ENCODE data around the gene TXN2. TPM values are rescaled to one million over a fixed set of nuclear protein-coding genes. Genes with fewer than 3 reads are reported as not detected.

TXN2 gene
- total RNA-seq, 2 donors from 2014 or later: 26.7 to 31.4 TPM

- TF ChIP-seq, protein P1, sequence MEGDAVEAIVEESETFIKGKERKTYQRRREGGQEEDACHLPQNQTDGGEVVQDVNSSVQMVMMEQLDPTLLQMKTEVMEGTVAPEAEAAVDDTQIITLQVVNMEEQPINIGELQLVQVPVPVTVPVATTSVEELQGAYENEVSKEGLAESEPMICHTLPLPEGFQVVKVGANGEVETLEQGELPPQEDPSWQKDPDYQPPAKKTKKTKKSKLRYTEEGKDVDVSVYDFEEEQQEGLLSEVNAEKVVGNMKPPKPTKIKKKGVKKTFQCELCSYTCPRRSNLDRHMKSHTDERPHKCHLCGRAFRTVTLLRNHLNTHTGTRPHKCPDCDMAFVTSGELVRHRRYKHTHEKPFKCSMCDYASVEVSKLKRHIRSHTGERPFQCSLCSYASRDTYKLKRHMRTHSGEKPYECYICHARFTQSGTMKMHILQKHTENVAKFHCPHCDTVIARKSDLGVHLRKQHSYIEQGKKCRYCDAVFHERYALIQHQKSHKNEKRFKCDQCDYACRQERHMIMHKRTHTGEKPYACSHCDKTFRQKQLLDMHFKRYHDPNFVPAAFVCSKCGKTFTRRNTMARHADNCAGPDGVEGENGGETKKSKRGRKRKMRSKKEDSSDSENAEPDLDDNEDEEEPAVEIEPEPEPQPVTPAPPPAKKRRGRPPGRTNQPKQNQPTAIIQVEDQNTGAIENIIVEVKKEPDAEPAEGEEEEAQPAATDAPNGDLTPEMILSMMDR (IDR thresholded peaks at IDR 0.05): peak; percentile 68
- Histone ChIP-seq H3K4me1 (ENCODE audit: control insufficient read depth in 1 of 2, low read depth in 2 of 2) (peaks cover 5% of the 10 kb centered on the region in 2 donors), H3K4me3 (no peak overlapping the region), H3K27ac (no peak overlapping the region), H3K27me3 (replicated peaks; ENCODE audit: insufficient read depth) (no peaks in the 10 kb centered on the region), H3K9me3 (no peaks in the 10 kb centered on the region), H3K36me3 (peaks cover 5% of the 10 kb centered on the region)
- no peak for DNase-seq (ENCODE audit: low spot score)
- no peak for ATAC-seq (ENCODE audit: insufficient number of reproducible peaks, low FRiP score, low read depth)
Measured at GRCh38 chr22:36486619-36487384, 5.4 kb upstream of the TXN2 start.

DNA sequence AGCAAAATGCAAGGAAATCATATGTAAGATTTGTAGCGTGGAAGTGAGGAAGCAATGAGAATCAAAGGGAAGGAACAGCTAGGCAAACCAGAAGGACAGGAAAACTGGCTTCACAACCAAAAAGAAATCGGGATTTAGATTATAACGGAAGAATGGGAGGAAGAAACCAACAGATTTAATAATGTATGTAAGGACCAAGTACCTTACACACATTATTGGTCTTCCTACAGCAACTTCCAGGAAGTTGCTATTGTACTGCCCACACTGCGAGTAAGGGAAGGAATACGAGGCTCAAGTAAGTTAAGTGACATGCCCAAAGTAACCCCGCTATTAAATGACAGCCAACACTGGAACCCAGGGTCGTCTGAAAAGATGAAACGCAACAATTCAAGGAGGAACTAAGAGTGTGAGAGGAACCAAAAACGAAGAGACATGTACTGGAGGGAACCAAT lies 473 bp downstream of the TXN2 start:
- ATAC-seq (ENCODE audit: insufficient number of reproducible peaks, low FRiP score, low read depth) (no peak), DNase-seq (ENCODE audit: low spot score) (no peak)
- no peaks in the 10 kb centered on the region for H3K27me3 ChIP-seq (replicated peaks; ENCODE audit: insufficient read depth)
- TF ChIP-seq, protein P1 (IDR thresholded peaks at IDR 0.05): no peak
- peak overlapping the region; percentile 96 to 98 for H3K27ac ChIP-seq
- H3K4me3 ChIP-seq: peak overlapping the region; percentile 91
- no peaks in the 10 kb centered on the region for H3K9me3 ChIP-seq
- peaks cover 17% of the 10 kb centered on the region for H3K36me3 ChIP-seq
- peaks cover 8 to 20% of the 10 kb centered on the region in 2 donors for H3K4me1 ChIP-seq (ENCODE audit: control insufficient read depth in 1 of 2, low read depth in 2 of 2)

GRCh38 chr22:36478966-36479365 lies 2.5 kb downstream of the TXN2 start:
- TF ChIP-seq, protein P1 (IDR thresholded peaks at IDR 0.05): no peak
- ATAC-seq (ENCODE audit: insufficient number of reproducible peaks, low FRiP score, low read depth): no peak
- no peaks in the 10 kb centered on the region for H3K9me3 ChIP-seq

DNA sequence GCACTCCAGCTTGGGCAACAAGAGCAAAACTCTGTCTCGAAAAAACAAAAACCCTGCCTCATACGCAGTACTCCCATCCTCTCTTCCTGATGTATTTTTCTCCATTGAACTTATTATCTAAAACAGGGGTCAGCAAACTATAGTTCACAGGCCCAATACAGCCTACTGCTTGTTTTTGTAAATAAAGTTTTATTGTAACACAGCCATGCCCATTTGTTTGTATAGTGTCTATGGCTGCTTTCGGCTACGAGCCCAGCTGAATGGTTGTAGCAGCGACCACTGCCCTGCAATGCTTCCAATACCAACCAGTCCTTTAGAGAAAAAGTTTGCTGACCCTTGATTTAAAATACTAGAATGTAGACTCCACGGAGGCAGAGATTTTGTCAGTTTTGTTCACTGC lies 6.1 kb downstream of the TXN2 start:
- ATAC-seq (ENCODE audit: insufficient number of reproducible peaks, low FRiP score, low read depth) (no peak), DNase-seq (ENCODE audit: low spot score) (no peak)
- peaks cover 32% of the 10 kb centered on the region for H3K36me3 ChIP-seq
- H3K4me3 ChIP-seq: no peak overlapping the region
- TF ChIP-seq, protein P1 (IDR thresholded peaks at IDR 0.05): no peak
- H3K27ac ChIP-seq: no peak overlapping the region
- H3K4me1 ChIP-seq (ENCODE audit: control insufficient read depth in 1 of 2, low read depth in 2 of 2): peaks cover 5 to 33% of the 10 kb centered on the region in 2 donors
- H3K27me3 ChIP-seq (replicated peaks; ENCODE audit: insufficient read depth): no peaks in the 10 kb centered on the region
- H3K9me3 ChIP-seq: no peaks in the 10 kb centered on the region

More at GRCh38 chr22:36478966-36479365, 2.5 kb downstream of the TXN2 start:
- Histone ChIP-seq H3K27me3 (replicated peaks; ENCODE audit: insufficient read depth) (no peaks in the 10 kb centered on the region), H3K4me3 (no peak overlapping the region), H3K4me1 (ENCODE audit: control insufficient read depth in 1 of 2, low read depth in 2 of 2) (peaks cover 8 to 20% of the 10 kb centered on the region in 2 donors), H3K27ac (no peak overlapping the region), H3K36me3 (peaks cover 25% of the 10 kb centered on the region)
- no peak for DNase-seq (ENCODE audit: low spot score)

DNA sequence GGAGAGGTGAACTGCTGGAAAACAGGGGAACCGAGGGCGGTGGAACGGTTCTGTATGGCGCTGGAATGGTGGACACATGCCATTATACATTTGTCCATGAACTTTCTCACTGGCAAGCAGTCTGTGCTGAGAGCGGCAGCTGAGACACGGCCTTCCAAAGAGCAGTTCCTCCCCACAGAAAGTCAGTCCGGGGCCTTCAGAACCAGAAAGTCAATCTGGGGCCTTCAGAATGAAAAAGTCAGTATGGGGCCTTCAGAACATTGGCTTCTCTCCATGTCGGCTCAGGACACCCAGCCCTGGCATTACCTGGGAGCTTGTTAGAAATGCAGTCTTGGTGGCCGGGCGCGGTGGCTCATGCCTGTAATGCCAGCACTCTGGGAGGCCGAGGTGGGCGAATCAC lies 8.8 kb downstream of the TXN2 start:
- H3K27me3 ChIP-seq (replicated peaks; ENCODE audit: insufficient read depth): no peaks in the 10 kb centered on the region
- peak overlapping the region; percentile 95 to 98 for H3K27ac ChIP-seq
- ATAC-seq (ENCODE audit: insufficient number of reproducible peaks, low FRiP score, low read depth) (no peak), DNase-seq (ENCODE audit: low spot score) (no peak)
- H3K4me1 ChIP-seq (ENCODE audit: control insufficient read depth in 1 of 2, low read depth in 2 of 2): peaks cover 22 to 50% of the 10 kb centered on the region in 2 donors
- H3K36me3 ChIP-seq: peaks cover 30% of the 10 kb centered on the region
- TF ChIP-seq, protein P1 (IDR thresholded peaks at IDR 0.05): no peak
- no peaks in the 10 kb centered on the region for H3K9me3 ChIP-seq
- H3K4me3 ChIP-seq: no peak overlapping the region
